Caco-2 (cell line): Measurements from ENCODE around the gene CXCL12. TPM values are rescaled to one million over a fixed set of nuclear protein-coding genes. Genes with fewer than 3 reads are reported as not detected.

ENCODE experiments used
- BruUV-seq: library from RNA; stranded (reverse); fragments of 400-500 nt; replicated peaks from 2 replicates; lab custom pipeline; 2021; lab: Mats Ljungman, UMichigan
- CTCF ChIA-PET: fragments of 300-600 bp; sonication (Branson Sonifier 250); formaldehyde crosslinking; loops from one replicate; lab custom pipeline; 2022; ENCODE audit warnings: antibody characterized with exemption; lab: Charles Lee
- POLR2A ChIA-PET: fragments of 300-600 bp; sonication (Branson Sonifier 250); formaldehyde crosslinking; loops from one replicate; lab custom pipeline; 2022; ENCODE audit warnings: antibody characterized with exemption; lab: Charles Lee
- DNase-seq, 2 experiments: peaks; one replicate each; pipeline versions ENCODE4 v3.0.0 to v3.0.0-alpha.2; 2020 to 2022
- H3K27me3 ChIP-seq: replicated peaks from 2 replicates; pipeline ENCODE4 v1.6.0; 2011; ENCODE audit warnings: low read length; ENCODE audit not compliant: control insufficient read depth, insufficient read depth
- H3K36me3 ChIP-seq: 2 replicates; pipeline ENCODE4 v1.5.1; 2011; ENCODE audit warnings: low read length; ENCODE audit not compliant: control insufficient read depth, insufficient read depth
- H3K4me1 ChIP-seq: fragments of 250-450 bp; sonication (Bioruptor Pico); 2 replicates; pipeline ENCODE4 v1.5.1; 2020; ENCODE audit warnings: mild to moderate bottlenecking
- H3K4me3 ChIP-seq: 2 replicates; pipeline ENCODE4 v1.5.1; 2011; ENCODE audit warnings: low read depth, mild to moderate bottlenecking, control low read depth, low read length
- H3K9me3 ChIP-seq: fragments of 250-450 bp; sonication (Bioruptor Pico); 2 replicates; pipeline ENCODE4 v1.5.1; 2020; ENCODE audit warnings: mild to moderate bottlenecking, moderate library complexity
- H3K27ac Mint-ChIP-seq: one replicate; pipeline ENCODE4 v1.8.0; 2022; ENCODE audit warnings: mixed read lengths; ENCODE audit not compliant: unreplicated experiment
- H3K27me3 Mint-ChIP-seq: one replicate; pipeline ENCODE4 v1.8.0; 2022; ENCODE audit warnings: mixed read lengths; ENCODE audit not compliant: insufficient read depth, unreplicated experiment
- H3K36me3 Mint-ChIP-seq: one replicate; pipeline ENCODE4 v1.8.0; 2022; ENCODE audit warnings: mild to moderate bottlenecking, mixed read lengths; ENCODE audit not compliant: insufficient read depth, unreplicated experiment
- H3K4me1 Mint-ChIP-seq: one replicate; pipeline ENCODE4 v1.8.0; 2022; ENCODE audit warnings: low read depth, mixed read lengths; ENCODE audit not compliant: unreplicated experiment
- H3K4me3 Mint-ChIP-seq: one replicate; pipeline ENCODE4 v1.8.0; 2022; ENCODE audit warnings: mild to moderate bottlenecking, moderate library complexity, mixed read lengths; ENCODE audit not compliant: unreplicated experiment
- H3K9me3 Mint-ChIP-seq: one replicate; pipeline ENCODE4 v1.8.0; 2022; ENCODE audit warnings: mixed read lengths; ENCODE audit not compliant: unreplicated experiment
- CTCF ChIP-seq, 2 experiments: fragments of 200-600 bp in 1 of 2; IDR thresholded peaks; 1 replicate in 1 of 2; 2 replicates in 1 of 2; pipeline versions ENCODE4 v1.5.1 to v1.8.0; 2011 to 2022; ENCODE audit warnings: antibody characterized with exemption in 1 of 2, control low read depth in 1 of 2, inconsistent platforms in 1 of 2, low read depth in 1 of 2, low read length in 1 of 2, mild to moderate bottlenecking in 1 of 2, moderate library complexity in 1 of 2; ENCODE audit not compliant: insufficient read depth in 1 of 2, severe bottlenecking in 1 of 2, unreplicated experiment in 1 of 2
- intact Hi-C: fragments of 100-400 bp; cut with micrococcal nuclease; formaldehyde crosslinking; loops from one replicate; pipeline ENCODE4 v1.10.0; 2022; ENCODE audit not compliant: unreplicated experiment
- total RNA-seq: library from RNA; stranded (reverse); gene quantifications from 2 replicates; pipeline ENCODE4 v1.2.3, GENCODE V29; 2022

CXCL12 gene
- total RNA-seq, 1 experiment from 2014 or later: 0.27 TPM

DNA sequence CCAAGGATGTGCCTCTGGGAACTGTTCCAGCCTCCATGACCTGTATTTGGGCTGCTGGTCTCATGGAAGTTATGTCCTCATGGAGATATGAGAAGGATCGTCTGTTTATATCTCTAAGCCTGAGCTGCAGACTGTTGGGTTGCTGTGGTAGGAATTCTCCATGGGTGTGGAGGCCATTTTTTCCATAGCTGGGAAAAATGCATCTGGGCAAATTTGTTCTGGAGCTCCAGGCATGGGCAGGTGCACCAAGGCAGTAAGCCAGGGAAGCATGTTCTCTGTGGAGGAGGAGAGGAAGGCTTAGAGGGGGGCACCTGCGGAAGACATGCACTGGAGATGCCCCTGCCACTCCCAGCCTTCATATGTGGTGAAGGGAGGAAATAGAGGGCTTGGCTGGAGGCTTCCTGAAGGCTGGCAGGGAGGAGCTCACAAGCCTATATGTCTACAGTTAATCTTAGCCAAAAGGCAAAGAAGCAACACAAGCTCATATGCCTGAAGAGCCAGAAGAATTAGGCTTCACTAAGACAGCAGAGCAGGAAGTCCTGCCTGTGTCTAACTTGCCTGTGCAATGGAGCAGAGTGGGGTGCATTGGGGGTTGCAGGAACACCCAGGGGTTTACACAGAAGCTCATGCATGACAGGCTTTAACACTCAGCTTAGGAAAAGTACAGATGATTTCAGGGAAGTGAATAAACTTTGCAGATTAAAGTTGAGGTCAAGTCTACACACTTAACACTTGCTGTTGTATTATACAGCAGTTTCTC lies 35.1 kb upstream of the CXCL12 start:
- Mint-ChIP-seq H3K36me3 (no peaks in the 10 kb centered on the region), H3K27ac (no peak overlapping the region), H3K4me1 (no peaks in the 10 kb centered on the region), H3K4me3 (no peak overlapping the region), H3K27me3 (peaks cover 5% of the 10 kb centered on the region), H3K9me3 (no peaks in the 10 kb centered on the region)
- TF ChIP-seq CTCF (IDR thresholded peaks at IDR 0.05; ENCODE audit: insufficient read depth in 1 of 2, low read depth in 1 of 2, low read length in 1 of 2, severe bottlenecking in 1 of 2, unreplicated experiment in 1 of 2): no peak
- no peaks in the 10 kb centered on the region for H3K27me3 ChIP-seq
- H3K4me1 ChIP-seq: no peaks in the 10 kb centered on the region
- no peaks in the 10 kb centered on the region for H3K9me3 ChIP-seq
- DNase-seq: no peak
- POLR2A ChIA-PET: no interaction called here
- BruUV-seq: no TSS peak
- H3K4me3 ChIP-seq: no peak overlapping the region
- intact Hi-C loops: no loop called here
- CTCF ChIA-PET: no interaction called here
- H3K36me3 ChIP-seq: no peaks in the 10 kb centered on the region

GRCh38 chr10:44418637-44419036 lies 33.7 kb upstream of the CXCL12 start:
- Mint-ChIP-seq H3K27me3 (peaks cover 5% of the 10 kb centered on the region), H3K36me3 (no peaks in the 10 kb centered on the region), H3K4me3 (no peak overlapping the region), H3K9me3 (no peaks in the 10 kb centered on the region), H3K4me1 (no peaks in the 10 kb centered on the region), H3K27ac (no peak overlapping the region)
- DNase-seq: no peak
- Histone ChIP-seq H3K4me1 (no peaks in the 10 kb centered on the region), H3K36me3 (no peaks in the 10 kb centered on the region), H3K4me3 (no peak overlapping the region), H3K27me3 (no peaks in the 10 kb centered on the region), H3K9me3 (no peaks in the 10 kb centered on the region)
- TF ChIP-seq CTCF (IDR thresholded peaks at IDR 0.05; ENCODE audit: insufficient read depth in 1 of 2, low read depth in 1 of 2, low read length in 1 of 2, severe bottlenecking in 1 of 2, unreplicated experiment in 1 of 2): no peak
- ChIA-PET POLR2A (interaction anchor here (0.5 kb wide), 1 partner anchor 401 kb away, joined by 3 read pairs; no protein-coding TSS in a partner anchor), CTCF (no interaction called here)
- intact Hi-C loops: no loop called here
- BruUV-seq: no TSS peak

DNA sequence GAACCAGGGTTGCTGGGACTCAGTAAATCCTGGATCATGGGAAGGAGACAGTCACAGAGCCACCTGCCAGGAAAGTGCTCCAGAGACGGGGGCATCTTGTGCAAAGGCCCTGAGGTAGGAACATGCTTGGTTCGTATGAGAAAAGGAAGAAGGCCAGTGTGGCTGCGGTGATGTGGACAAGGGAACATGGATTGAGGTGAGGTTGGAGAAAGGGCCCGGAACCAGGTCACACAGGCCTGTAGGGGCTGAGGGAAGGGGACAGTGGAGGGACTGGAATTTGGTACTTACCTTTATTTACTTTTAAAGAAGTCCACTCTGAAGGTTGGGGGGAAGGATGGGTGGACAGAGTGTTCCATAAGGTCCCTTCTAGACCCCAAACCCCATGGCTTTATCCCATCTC lies 32.9 kb upstream of the CXCL12 start:
- ChIA-PET CTCF (no interaction called here), POLR2A (no interaction called here)
- BruUV-seq: no TSS peak
- no peak for DNase-seq
- Histone ChIP-seq H3K27me3 (no peaks in the 10 kb centered on the region), H3K4me1 (no peaks in the 10 kb centered on the region), H3K36me3 (no peaks in the 10 kb centered on the region), H3K4me3 (no peak overlapping the region), H3K9me3 (no peaks in the 10 kb centered on the region)
- Mint-ChIP-seq H3K4me3 (no peak overlapping the region), H3K4me1 (no peaks in the 10 kb centered on the region), H3K27ac (no peak overlapping the region), H3K27me3 (peaks cover 5% of the 10 kb centered on the region), H3K9me3 (no peaks in the 10 kb centered on the region), H3K36me3 (no peaks in the 10 kb centered on the region)
- TF ChIP-seq CTCF (IDR thresholded peaks at IDR 0.05; ENCODE audit: insufficient read depth in 1 of 2, low read depth in 1 of 2, low read length in 1 of 2, severe bottlenecking in 1 of 2, unreplicated experiment in 1 of 2): no peak
- intact Hi-C loops: no loop called here
